ENCODE data around the gene PIP4K2B. TPM values are rescaled to one million over a fixed set of nuclear protein-coding genes. Genes with fewer than 3 reads are reported as not detected.
"Not testable (repeated sequence)": the region's sequence is repeated elsewhere in the genome, so short reads cannot be mapped to it uniquely, and the experiment has no call there.

Gene PIP4K2B
- total RNA-seq, 2 experiments from 2014 or later = 42.0 to 45.7 TPM

- peaks cover 50% of the 10 kb centered on the region for H3K36me3 Mint-ChIP-seq (ENCODE audit: low read depth)
- no peaks in the 10 kb centered on the region for H3K9me3 Mint-ChIP-seq
- ChIA-PET POLR2A (no interaction called here), CTCF (interaction anchor here (1.4 kb wide), 1 partner anchor 239 kb away, joined by 3 read pairs; no protein-coding TSS in a partner anchor)
- H3K4me3 Mint-ChIP-seq = no peak overlapping the region
- DNase-seq = no peak
- H3K27me3 Mint-ChIP-seq = no peaks in the 10 kb centered on the region
- H3K4me1 Mint-ChIP-seq = peaks cover 48% of the 10 kb centered on the region
- H3K27ac Mint-ChIP-seq = no peak overlapping the region
Measured at GRCh38 chr17:38796451-38797157, 2.8 kb downstream of the PIP4K2B start.

DNA sequence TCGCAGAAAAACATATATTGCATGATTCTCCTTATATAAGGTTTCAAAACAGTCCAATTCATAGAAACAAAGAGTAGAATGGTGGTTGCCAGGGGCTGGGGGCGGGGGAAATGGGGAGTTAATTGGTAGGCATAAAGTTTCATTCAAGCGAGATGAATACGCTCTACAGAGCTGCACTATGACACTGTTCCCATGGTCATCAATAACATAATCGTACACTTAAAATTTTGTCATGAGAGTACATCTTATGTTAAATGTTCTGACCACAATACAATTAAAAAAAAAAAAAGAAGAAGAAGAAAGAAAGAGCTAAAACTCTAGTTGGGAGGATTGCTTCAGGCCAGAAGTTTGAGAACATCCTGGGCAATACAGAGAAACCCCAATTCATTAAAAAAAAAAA is 5.1 kb downstream of the PIP4K2B start:
- H3K9me3 Mint-ChIP-seq = no peaks in the 10 kb centered on the region
- H3K27ac Mint-ChIP-seq = no peak overlapping the region
- H3K4me3 Mint-ChIP-seq = no peak overlapping the region
- no peak for DNase-seq
- H3K36me3 Mint-ChIP-seq (ENCODE audit: low read depth) = peaks cover 36% of the 10 kb centered on the region
- CTCF ChIA-PET = interaction anchor here (0.7 to 1.0 kb wide), 4 partner anchors 16 to 380 kb away, joined by 3 to 7 read pairs (median 3); no protein-coding TSS in a partner anchor
- no peaks in the 10 kb centered on the region for H3K27me3 Mint-ChIP-seq
- peaks cover 38% of the 10 kb centered on the region for H3K4me1 Mint-ChIP-seq
- POLR2A ChIA-PET = interaction anchor here (1.3 kb wide), 1 partner anchor 31 kb away, joined by 3 read pairs; the partner anchor contains the start of gene CWC25

- H3K36me3 Mint-ChIP-seq (ENCODE audit: low read depth) = peaks cover 21% of the 10 kb centered on the region
- CTCF ChIA-PET = interaction anchor here (0.7 kb wide), 1 partner anchor 33 kb away, joined by 4 read pairs; no protein-coding TSS in a partner anchor
- H3K27me3 Mint-ChIP-seq = no peaks in the 10 kb centered on the region
- no peak overlapping the region for H3K27ac Mint-ChIP-seq
- DNase-seq = no peak
- H3K4me3 Mint-ChIP-seq = no peak overlapping the region
- POLR2A ChIA-PET = no interaction called here
- H3K4me1 Mint-ChIP-seq = peaks cover 12% of the 10 kb centered on the region
- no peaks in the 10 kb centered on the region for H3K9me3 Mint-ChIP-seq
Measured at GRCh38 chr17:38791162-38791561, 8.2 kb downstream of the PIP4K2B start.

- H3K27ac Mint-ChIP-seq, H3K9me3 Mint-ChIP-seq, H3K27me3 Mint-ChIP-seq, H3K4me1 Mint-ChIP-seq, H3K4me3 Mint-ChIP-seq, CTCF ChIA-PET, POLR2A ChIA-PET, DNase-seq: not testable (repeated sequence)
- H3K36me3 Mint-ChIP-seq (ENCODE audit: low read depth) = peaks cover 17% of the 10 kb centered on the region
Measured at GRCh38 chr17:38790148-38790707, 9.1 kb downstream of the PIP4K2B start.

DNA sequence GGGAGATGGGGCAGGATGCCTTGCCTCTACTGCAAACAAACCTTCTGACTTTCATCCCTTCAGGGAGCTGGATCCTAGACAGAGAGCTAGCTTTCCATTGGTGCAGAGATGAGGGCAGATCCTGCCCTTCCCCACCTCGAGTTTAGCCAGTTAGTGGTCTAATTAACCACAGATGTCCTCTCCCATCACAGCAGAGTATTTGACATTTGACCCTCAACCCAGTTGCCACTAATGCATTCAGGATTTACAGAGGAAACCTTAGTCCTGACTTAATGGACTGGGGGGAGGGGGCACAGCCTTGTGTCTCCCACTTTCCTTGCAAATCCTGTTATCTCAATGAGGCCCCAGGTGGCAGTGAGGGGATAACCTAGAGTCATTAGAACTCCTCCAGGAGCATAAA is 10.2 kb downstream of the PIP4K2B start:
- no peak overlapping the region for H3K4me3 Mint-ChIP-seq
- H3K27ac Mint-ChIP-seq = no peak overlapping the region
- POLR2A ChIA-PET = interaction anchor here (0.9 kb wide), 1 partner anchor 10 kb away, joined by 3 read pairs; the partner anchor contains the start of gene PIP4K2B
- no peak for DNase-seq
- peaks cover 4% of the 10 kb centered on the region for H3K4me1 Mint-ChIP-seq
- no peaks in the 10 kb centered on the region for H3K27me3 Mint-ChIP-seq
- H3K9me3 Mint-ChIP-seq = no peaks in the 10 kb centered on the region
- peaks cover 14% of the 10 kb centered on the region for H3K36me3 Mint-ChIP-seq (ENCODE audit: low read depth)
- CTCF ChIA-PET = no interaction called here

DNA sequence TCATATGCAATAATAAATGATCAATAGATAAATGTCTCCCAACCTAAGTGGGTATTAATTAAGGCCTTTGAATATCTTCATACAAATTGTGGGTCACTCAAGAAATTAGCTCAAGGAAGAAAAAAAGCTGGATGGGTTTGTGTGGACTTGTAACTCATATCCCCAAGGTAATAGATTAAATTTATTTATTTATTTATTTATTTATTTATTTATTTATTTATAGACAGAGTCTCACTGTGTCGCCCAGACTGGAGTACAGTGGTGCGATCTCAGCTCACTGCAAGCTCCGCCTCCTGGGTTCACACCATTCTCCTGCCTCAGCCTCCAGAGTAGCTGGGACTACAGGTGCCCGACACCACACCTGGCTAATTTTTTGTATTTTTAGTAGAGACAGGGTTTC is 11.4 kb downstream of the PIP4K2B start:
- POLR2A ChIA-PET = interaction anchor here (0.9 to 1.1 kb wide), 2 partner anchors 11 to 31 kb away, joined by 3 read pairs; partner anchors contain the start of gene PIP4K2B
- not testable (repeated sequence) for H3K4me1 Mint-ChIP-seq, H3K4me3 Mint-ChIP-seq, H3K27ac Mint-ChIP-seq, DNase-seq, H3K27me3 Mint-ChIP-seq, H3K9me3 Mint-ChIP-seq
- peaks cover 13% of the 10 kb centered on the region for H3K36me3 Mint-ChIP-seq (ENCODE audit: low read depth)
- CTCF ChIA-PET = interaction anchor here (0.6 kb wide), 1 partner anchor 35 kb away, joined by 4 read pairs; no protein-coding TSS in a partner anchor

DNA sequence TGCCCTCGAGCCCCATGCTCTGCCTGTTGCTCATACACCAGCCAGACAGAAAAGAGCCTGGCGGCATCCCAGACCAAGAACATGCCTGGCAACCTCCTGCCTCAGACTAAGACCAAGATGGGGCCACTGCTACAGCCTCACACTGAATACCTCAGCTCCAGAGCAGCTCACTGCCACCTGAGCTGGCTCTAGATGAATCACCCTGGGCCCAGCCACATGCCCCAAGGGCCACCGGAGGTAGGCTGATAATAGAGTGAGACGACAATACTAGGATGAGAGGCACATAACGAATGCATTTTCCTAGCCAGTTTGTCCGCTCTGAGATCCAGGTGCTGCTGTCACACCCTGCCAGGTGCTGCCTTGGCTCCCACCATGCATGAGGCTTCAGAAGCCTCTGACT is 13.0 kb downstream of the PIP4K2B start:
- Mint-ChIP-seq H3K36me3 (ENCODE audit: low read depth) (peaks cover 13% of the 10 kb centered on the region), H3K4me3 (no peak overlapping the region), H3K4me1 (peaks cover 1% of the 10 kb centered on the region), H3K27me3 (no peaks in the 10 kb centered on the region), H3K27ac (no peak overlapping the region), H3K9me3 (no peaks in the 10 kb centered on the region)
- POLR2A ChIA-PET = no interaction called here
- CTCF ChIA-PET = no interaction called here
- DNase-seq = no peak

DNA sequence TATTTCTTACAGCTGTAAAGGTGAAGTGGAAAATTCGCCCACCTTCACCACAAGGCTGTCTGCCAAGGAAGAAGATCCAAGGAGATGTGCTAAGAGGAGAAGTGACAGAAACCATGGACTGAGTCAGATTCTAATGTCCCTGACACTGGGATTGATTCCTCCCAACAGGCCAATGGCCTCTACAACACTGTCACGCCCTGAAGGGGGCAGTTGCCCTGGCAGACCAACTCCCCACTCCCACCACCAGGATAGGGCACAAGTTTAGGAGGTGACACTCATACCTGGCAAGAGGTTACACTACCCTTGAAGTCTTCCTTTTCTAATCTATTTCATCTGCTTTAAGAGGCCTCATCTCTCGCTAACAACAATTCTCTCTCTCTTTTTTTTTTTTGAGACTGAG is 16.1 kb downstream of the PIP4K2B start:
- no peak overlapping the region for H3K4me3 Mint-ChIP-seq
- POLR2A ChIA-PET = no interaction called here
- CTCF ChIA-PET = no interaction called here
- no peak for DNase-seq
- H3K9me3 Mint-ChIP-seq = no peaks in the 10 kb centered on the region
- no peaks in the 10 kb centered on the region for H3K4me1 Mint-ChIP-seq
- H3K36me3 Mint-ChIP-seq (ENCODE audit: low read depth) = peaks cover 30% of the 10 kb centered on the region
- H3K27ac Mint-ChIP-seq = no peak overlapping the region
- H3K27me3 Mint-ChIP-seq = no peaks in the 10 kb centered on the region

- Mint-ChIP-seq H3K4me1 (no peaks in the 10 kb centered on the region), H3K27ac (no peak overlapping the region), H3K9me3 (no peaks in the 10 kb centered on the region), H3K27me3 (no peaks in the 10 kb centered on the region), H3K4me3 (no peak overlapping the region), H3K36me3 (ENCODE audit: low read depth) (peaks cover 28% of the 10 kb centered on the region)
- CTCF ChIA-PET = no interaction called here
- DNase-seq = no peak
- POLR2A ChIA-PET = interaction anchor here (1.3 kb wide), 1 partner anchor 19 kb away, joined by 3 read pairs; the partner anchor contains the start of gene PIP4K2B
Measured at GRCh38 chr17:38779965-38780752, 19.2 kb downstream of the PIP4K2B start.

- no peak for DNase-seq
- Mint-ChIP-seq H3K36me3 (ENCODE audit: low read depth) (peaks cover 37% of the 10 kb centered on the region), H3K4me1 (no peaks in the 10 kb centered on the region), H3K27ac (no peak overlapping the region), H3K4me3 (no peak overlapping the region), H3K27me3 (no peaks in the 10 kb centered on the region), H3K9me3 (no peaks in the 10 kb centered on the region)
- ChIA-PET CTCF (interaction anchor here (0.6 kb wide), 1 partner anchor 16 kb away, joined by 3 read pairs; no protein-coding TSS in a partner anchor), POLR2A (no interaction called here)
Measured at GRCh38 chr17:38777641-38778250, 21.6 kb downstream of the PIP4K2B start.

DNA sequence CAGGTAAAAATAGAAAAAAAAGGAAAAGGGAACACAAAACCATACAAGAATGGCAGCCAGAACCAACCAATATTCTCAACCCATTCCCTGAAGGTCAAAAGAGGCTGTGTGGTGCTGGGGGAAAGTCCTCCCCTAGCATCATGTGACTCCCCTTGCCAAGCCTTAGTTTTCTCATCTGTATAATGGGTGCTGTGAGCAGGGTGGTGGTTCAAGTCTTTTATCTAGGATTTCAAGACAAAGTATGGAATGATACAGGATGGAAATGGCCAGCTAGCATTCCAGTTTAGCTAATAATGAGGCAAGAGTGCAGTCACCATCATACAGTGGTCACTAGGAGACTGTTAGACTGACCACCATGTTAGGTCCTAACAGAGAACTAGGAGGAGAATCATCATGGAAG is 26.1 kb downstream of the PIP4K2B start:
- CTCF ChIA-PET = no interaction called here
- Mint-ChIP-seq H3K4me3 (no peak overlapping the region), H3K36me3 (ENCODE audit: low read depth) (peaks cover 42% of the 10 kb centered on the region), H3K4me1 (no peaks in the 10 kb centered on the region), H3K27ac (no peak overlapping the region), H3K9me3 (no peaks in the 10 kb centered on the region), H3K27me3 (no peaks in the 10 kb centered on the region)
- no peak for DNase-seq
- POLR2A ChIA-PET = no interaction called here

DNA sequence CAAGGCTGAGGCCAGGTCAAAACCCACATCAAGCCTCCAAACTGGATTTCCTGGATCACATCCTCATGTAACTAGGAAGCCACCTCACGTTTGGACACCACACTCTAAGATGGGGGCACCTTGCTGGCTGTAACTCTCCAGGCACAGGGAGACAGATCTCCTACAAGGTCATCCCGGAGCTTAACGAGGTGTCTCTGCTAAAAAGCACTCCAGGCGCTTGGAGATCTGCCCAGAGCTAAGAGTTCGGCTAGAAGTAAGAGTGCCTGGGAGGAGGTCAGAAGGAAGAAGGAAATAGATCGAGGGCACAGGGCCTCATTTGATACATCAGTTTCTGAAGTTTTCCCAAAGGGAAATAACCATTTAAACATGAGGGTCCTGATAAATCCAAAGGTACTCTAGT is 30.9 kb downstream of the PIP4K2B start:
- POLR2A ChIA-PET = no interaction called here
- Mint-ChIP-seq H3K27ac (no peak overlapping the region), H3K27me3 (no peaks in the 10 kb centered on the region), H3K36me3 (ENCODE audit: low read depth) (peaks cover 67% of the 10 kb centered on the region), H3K4me3 (no peak overlapping the region), H3K4me1 (no peaks in the 10 kb centered on the region), H3K9me3 (no peaks in the 10 kb centered on the region)
- DNase-seq = no peak
- CTCF ChIA-PET = no interaction called here

DNA sequence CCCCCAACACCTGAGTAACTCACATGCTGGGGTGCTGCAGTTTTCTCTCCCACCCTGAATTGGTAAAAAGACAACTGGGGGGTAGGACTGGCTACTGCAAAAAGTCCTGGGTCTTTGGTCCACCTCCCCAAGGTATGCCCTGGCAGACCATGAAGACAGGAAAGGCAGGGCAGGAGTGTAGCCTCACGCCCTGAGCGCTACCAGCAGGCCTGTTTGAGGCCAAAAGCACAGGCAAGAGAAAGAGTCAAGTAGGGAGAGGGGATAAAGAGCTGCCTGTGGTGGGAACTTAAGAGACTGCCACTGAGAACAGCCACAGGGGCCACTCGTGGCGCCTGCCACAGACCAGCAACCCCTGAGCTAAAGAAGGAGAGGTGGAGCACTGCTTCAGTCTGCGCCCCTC is 33.0 kb downstream of the PIP4K2B start:
- Mint-ChIP-seq H3K27me3 (no peaks in the 10 kb centered on the region), H3K36me3 (ENCODE audit: low read depth) (peaks cover 69% of the 10 kb centered on the region), H3K4me3 (no peak overlapping the region), H3K9me3 (no peaks in the 10 kb centered on the region), H3K27ac (no peak overlapping the region), H3K4me1 (peaks cover 6% of the 10 kb centered on the region)
- DNase-seq = no peak
- CTCF ChIA-PET = no interaction called here
- POLR2A ChIA-PET = interaction anchor here (1.2 kb wide), 1 partner anchor 39 kb away, joined by 4 read pairs; no protein-coding TSS in a partner anchor
